Measurements from ENCODE around the gene CNGB1.

- TF ChIP-seq CTCF (IDR thresholded peaks at IDR 0.05) (no peak), POLR2A (IDR thresholded peaks at IDR 0.05) (no peak), EP300 (IDR thresholded peaks at IDR 0.05) (no peak)
Measured at GRCh38 chr16:57997528-57998265, 26.8 kb upstream of the CNGB1 start.

Data from ovary (tissue), 3 donors.